Mucosa of descending colon (tissue), 3 donors: ENCODE measurements around the gene MMRN1. TPM values are rescaled to one million over a fixed set of nuclear protein-coding genes. Genes with fewer than 3 reads are reported as not detected.

Source experiments
- ATAC-seq: fragments of 200-7000 bp; cut with Tn5 transposase; one replicate; pipeline ENCODE4 v1.9.1; 2020; ENCODE audit warnings: mild to moderate bottlenecking, moderate library complexity
- DNase-seq, 3 donors: peaks; one replicate each; pipeline ENCODE4 v3.0.0-alpha.2; 2020
- H3K36me3 ChIP-seq: fragments of 200-600 bp; one replicate; pipeline ENCODE4 v1.8.0; 2021; ENCODE audit warnings: low read depth, mild to moderate bottlenecking
- H3K4me1 ChIP-seq: fragments of 200-600 bp; one replicate; pipeline ENCODE4 v1.8.0; 2021; ENCODE audit warnings: low read depth, mild to moderate bottlenecking
- H3K4me3 ChIP-seq: fragments of 200-600 bp; one replicate; pipeline ENCODE4 v1.8.0; 2021; ENCODE audit warnings: mild to moderate bottlenecking
- H3K9me3 ChIP-seq: fragments of 200-600 bp; one replicate; pipeline ENCODE4 v1.8.0; 2021; ENCODE audit warnings: mild to moderate bottlenecking
- intact Hi-C, 2 donors: fragments of 100-400 bp; cut with DNase I in 1 of 2; cut with micrococcal nuclease in 1 of 2; formaldehyde crosslinking; loops; one replicate each; pipeline versions ENCODE4 v1.11.0 to v1.11.1; 2022; cut with DNase I, micrococcal nuclease
- total RNA-seq, 3 donors: library from RNA; stranded (reverse); fragmentation: NEBNext Ultra II Directional in 2 of 3; extraction: Animal tissue kit (Norgen Biotek cat#: 25700) in 2 of 3; gene quantifications; one replicate each; pipeline versions ENCODE4 v1.2.1 to v1.2.4, GENCODE V29; 2021 to 2023
- TF ChIP-seq, protein P1 (sequence below): fragments of 200-600 bp; IDR thresholded peaks from one replicate; pipeline ENCODE4 v1.8.0; 2022; ENCODE audit warnings: antibody characterized with exemption, mild to moderate bottlenecking
- donor health status: DM: no; HTN: no; CAD: no; lungs with moderate emphysema.
- donor health status: DM: no; HTN: no; CAD: no.
- donor health status: DM: no; HTN: yes; CAD: no.

The MMRN1 gene
- total RNA-seq, 3 donors from 2014 or later, result 8.8 to 40.1 (median 25.2) TPM

DNA sequence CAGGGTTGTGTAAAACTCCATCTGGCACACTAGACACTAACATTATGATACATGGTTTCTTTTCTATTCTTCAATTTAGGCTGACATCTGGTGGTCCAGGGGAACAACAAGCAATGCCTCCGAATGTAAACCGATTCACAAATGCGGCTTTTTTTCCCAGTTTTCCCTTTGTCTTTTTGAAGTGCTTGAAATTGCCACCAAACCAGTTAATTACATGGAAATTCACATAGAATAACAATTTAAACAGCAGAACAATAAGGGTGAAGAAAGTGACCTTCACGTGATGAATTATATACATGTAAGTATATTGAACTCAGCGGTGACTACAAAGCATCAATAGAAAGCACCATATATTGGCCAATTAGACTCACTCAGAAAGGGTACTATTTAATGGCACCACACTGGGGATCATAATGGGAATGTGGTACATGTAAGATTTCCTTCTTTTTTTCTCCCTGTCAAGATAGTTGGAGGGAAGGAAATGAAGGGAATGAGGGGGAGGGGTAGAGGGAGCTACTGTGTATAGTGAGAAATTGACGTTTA, 103.9 kb downstream of the MMRN1 start:
- no peaks in the 10 kb centered on the region for H3K9me3 ChIP-seq
- no peaks in the 10 kb centered on the region for H3K4me1 ChIP-seq
- DNase-seq (no peak), ATAC-seq (no peak)
- no peak overlapping the region for H3K4me3 ChIP-seq
- H3K36me3 ChIP-seq, result no peaks in the 10 kb centered on the region
- TF ChIP-seq, protein P1, sequence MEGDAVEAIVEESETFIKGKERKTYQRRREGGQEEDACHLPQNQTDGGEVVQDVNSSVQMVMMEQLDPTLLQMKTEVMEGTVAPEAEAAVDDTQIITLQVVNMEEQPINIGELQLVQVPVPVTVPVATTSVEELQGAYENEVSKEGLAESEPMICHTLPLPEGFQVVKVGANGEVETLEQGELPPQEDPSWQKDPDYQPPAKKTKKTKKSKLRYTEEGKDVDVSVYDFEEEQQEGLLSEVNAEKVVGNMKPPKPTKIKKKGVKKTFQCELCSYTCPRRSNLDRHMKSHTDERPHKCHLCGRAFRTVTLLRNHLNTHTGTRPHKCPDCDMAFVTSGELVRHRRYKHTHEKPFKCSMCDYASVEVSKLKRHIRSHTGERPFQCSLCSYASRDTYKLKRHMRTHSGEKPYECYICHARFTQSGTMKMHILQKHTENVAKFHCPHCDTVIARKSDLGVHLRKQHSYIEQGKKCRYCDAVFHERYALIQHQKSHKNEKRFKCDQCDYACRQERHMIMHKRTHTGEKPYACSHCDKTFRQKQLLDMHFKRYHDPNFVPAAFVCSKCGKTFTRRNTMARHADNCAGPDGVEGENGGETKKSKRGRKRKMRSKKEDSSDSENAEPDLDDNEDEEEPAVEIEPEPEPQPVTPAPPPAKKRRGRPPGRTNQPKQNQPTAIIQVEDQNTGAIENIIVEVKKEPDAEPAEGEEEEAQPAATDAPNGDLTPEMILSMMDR, result no peak
- intact Hi-C loops, result no loop called here

DNA sequence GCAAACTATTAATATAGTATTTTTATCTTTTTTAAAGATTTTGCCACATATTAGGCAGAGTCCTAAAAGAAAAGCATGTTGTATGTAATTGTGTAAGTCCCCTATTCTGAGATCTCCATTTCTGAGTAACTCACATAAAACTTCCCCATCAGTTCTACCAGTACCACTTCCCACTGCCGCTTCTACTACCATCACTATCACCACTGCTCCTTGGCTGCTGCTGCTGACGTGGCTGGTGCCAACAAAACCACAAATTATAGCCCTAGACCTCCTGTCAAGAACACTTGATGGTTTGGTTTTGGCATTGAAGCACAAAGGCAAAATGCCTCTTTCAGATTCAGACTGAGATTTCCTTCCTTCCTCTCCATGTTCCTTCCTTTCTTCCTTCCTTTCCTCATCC, 106.4 kb downstream of the MMRN1 start:
- intact Hi-C loops, result no loop called here
- ATAC-seq, result no peak

DNA sequence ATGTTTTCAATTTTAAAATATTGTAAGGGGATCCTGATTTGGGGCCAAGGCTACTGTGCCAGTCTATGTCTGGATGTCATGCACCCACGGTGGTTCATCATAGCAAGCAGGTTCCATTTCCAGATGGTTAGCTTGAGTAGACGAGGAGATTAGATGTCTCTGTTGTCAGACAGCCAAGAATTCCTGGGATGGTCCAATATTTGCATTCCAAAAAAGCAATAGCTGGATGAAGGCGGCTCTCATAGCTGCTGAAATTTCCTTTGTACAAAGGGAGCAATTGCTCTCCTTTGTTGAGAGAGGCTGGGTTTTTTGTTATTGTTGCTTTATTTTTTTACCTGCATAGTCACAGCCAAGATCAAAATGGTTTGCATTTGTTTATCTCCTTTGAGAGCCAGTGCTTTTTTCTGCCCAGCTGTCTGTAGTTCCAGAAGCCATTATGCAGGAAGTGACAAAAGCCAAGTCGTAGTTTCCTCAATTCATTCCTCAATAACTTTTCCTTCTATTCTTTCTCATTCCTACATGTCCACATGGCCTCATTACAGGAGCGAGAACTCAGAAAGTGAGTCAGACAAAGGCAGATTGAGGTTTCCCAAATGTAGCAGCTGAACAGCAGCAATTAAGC, 107.9 kb downstream of the MMRN1 start:
- TF ChIP-seq, protein P1, result no peak
- H3K4me1 ChIP-seq, result no peaks in the 10 kb centered on the region
- H3K4me3 ChIP-seq, result no peak overlapping the region
- no peak for DNase-seq
- no peak for ATAC-seq
- H3K9me3 ChIP-seq, result no peaks in the 10 kb centered on the region
- no peaks in the 10 kb centered on the region for H3K36me3 ChIP-seq
- intact Hi-C loops, result no loop called here

More for the DNA sequence above, 106.4 kb downstream of the MMRN1 start:
- Histone ChIP-seq H3K9me3 (no peaks in the 10 kb centered on the region), H3K36me3 (no peaks in the 10 kb centered on the region), H3K4me1 (no peaks in the 10 kb centered on the region), H3K4me3 (no peak overlapping the region)
- no peak for DNase-seq
- TF ChIP-seq, protein P1, result no peak

Other genes with a start within 250 kb of the MMRN1 start
- 10 to 100 TPM in 1 of 3 donors, 1 to 10 TPM in 1, under 1 TPM in 1; 0.43 to 17.9 (median 3.1) TPM for gene SNCA, start 57.7 kb upstream of the MMRN1 start, total RNA-seq
- 10 to 100 TPM; 11.1 to 32.4 (median 13.3) TPM for gene CCSER1, start 232.5 kb downstream of the MMRN1 start, total RNA-seq